ENCODE results near the gene PSD4. TPM values are rescaled to one million over a fixed set of nuclear protein-coding genes. Genes with fewer than 3 reads are reported as not detected.

Gene PSD4
- total RNA-seq, 1 experiment from 2014 or later, result 46.6 TPM

DNA sequence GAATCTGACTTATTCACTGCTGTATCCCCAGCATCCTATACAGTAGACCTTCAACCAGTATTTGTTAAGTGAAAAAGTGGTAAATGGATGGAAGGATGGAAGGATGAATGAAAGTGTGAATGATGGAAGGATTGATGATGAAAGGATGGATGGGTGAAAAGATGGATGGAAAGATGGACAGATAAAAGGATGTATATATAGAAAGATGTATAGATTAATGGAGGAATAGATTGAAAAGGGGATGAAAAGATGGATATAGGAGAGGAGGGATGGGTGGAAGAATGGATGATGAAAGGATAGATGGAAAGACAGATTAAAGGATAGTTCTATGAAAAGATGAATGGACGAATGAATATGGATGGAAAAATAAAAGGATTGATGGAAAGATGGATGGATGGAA, 50.0 kb downstream of the PSD4 start:
- Histone ChIP-seq H3K4me3 (ENCODE audit: low read length) (no peak overlapping the region), H3K9me2 (replicated peaks; ENCODE audit: low read length) (peaks cover 3% of the 10 kb centered on the region; the same call in 1 of the 2 replicates), H3K27me3 (ENCODE audit: low read length) (no peaks in the 10 kb centered on the region), H3K4me1 (ENCODE audit: insufficient read depth, low read length) (no peaks in the 10 kb centered on the region), H3K79me2 (ENCODE audit: low read length) (no peaks in the 10 kb centered on the region), H3K9ac (ENCODE audit: low read length) (no peak overlapping the region), H3K4me2 (ENCODE audit: low read length) (no peak overlapping the region), H3K36me3 (ENCODE audit: low read depth, low read length) (no peaks in the 10 kb centered on the region), H3K9me3 (ENCODE audit: low read length) (no peaks in the 10 kb centered on the region), H4K20me1 (ENCODE audit: low read length) (no peaks in the 10 kb centered on the region), H3F3A (ENCODE audit: low read length, unreplicated experiment) (no peaks in the 10 kb centered on the region), H2AFZ (ENCODE audit: low read length) (no peak overlapping the region), H3K27ac (ENCODE audit: low read length) (no peak overlapping the region)
- no peak for DNase-seq
- BruUV-seq (replicated peaks), result no TSS peak
- TF ChIP-seq EZH2 (IDR thresholded peaks at IDR 0.05; ENCODE audit: low read length, unreplicated experiment), result no peak
- no peak for TF ChIP-seq EZH2phosphoT487 (IDR thresholded peaks at IDR 0.05; ENCODE audit: borderline replicate concordance, low read length)
- TF ChIP-seq, protein P1, sequence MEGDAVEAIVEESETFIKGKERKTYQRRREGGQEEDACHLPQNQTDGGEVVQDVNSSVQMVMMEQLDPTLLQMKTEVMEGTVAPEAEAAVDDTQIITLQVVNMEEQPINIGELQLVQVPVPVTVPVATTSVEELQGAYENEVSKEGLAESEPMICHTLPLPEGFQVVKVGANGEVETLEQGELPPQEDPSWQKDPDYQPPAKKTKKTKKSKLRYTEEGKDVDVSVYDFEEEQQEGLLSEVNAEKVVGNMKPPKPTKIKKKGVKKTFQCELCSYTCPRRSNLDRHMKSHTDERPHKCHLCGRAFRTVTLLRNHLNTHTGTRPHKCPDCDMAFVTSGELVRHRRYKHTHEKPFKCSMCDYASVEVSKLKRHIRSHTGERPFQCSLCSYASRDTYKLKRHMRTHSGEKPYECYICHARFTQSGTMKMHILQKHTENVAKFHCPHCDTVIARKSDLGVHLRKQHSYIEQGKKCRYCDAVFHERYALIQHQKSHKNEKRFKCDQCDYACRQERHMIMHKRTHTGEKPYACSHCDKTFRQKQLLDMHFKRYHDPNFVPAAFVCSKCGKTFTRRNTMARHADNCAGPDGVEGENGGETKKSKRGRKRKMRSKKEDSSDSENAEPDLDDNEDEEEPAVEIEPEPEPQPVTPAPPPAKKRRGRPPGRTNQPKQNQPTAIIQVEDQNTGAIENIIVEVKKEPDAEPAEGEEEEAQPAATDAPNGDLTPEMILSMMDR (conservative IDR thresholded peaks at IDR 0.05; ENCODE audit: low read depth, low read length), result no peak
- POLR2A ChIA-PET (ENCODE audit: unreplicated experiment), result no interaction called here
- intact Hi-C loops (cut with micrococcal nuclease), result no loop called here
- CTCF ChIA-PET, result no interaction called here
- no peak for ATAC-seq

DNA sequence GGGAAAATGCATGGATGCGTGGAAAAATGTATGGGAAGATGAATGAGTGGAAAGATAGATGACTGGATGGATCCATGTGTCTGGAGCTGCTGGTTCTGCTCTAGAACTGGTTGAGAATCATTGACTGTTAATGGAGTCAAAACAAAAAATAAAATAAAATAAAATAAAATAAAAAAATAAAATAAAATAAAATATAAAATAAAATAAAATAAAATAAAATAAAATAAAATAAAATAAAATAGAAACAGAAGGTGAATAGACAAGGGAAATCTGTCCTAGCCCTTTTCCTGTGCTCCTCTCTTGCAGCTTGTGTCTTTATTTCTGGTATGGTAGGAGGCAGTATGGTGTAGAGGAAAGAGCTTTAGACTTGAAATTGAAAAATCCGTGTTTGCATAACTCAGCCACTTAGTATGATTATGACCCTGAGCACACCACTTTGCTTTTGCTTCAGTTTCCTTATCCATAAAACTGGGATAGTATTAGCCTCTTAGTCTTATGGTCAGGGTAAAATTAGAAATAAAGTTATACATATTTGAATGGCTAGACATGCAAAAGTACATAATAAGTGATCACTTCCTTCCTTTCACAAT, 51.0 kb downstream of the PSD4 start:
- POLR2A ChIA-PET (ENCODE audit: unreplicated experiment), result no interaction called here
- ATAC-seq, result no peak
- no peaks in the 10 kb centered on the region for H3K27me3 ChIP-seq (ENCODE audit: low read length)
- BruUV-seq (replicated peaks), result no TSS peak
- TF ChIP-seq, protein P1 (conservative IDR thresholded peaks at IDR 0.05; ENCODE audit: low read depth, low read length), result no peak
- TF ChIP-seq EZH2phosphoT487 (IDR thresholded peaks at IDR 0.05; ENCODE audit: borderline replicate concordance, low read length) (no peak), EZH2 (IDR thresholded peaks at IDR 0.05; ENCODE audit: low read length, unreplicated experiment) (no peak)
- no peak overlapping the region for H3K4me3 ChIP-seq (ENCODE audit: low read length)
- H3K36me3 ChIP-seq (ENCODE audit: low read depth, low read length), result no peaks in the 10 kb centered on the region
- H3K9me2 ChIP-seq (replicated peaks; ENCODE audit: low read length), result peaks cover 3% of the 10 kb centered on the region; the same call in 1 of the 2 replicates
- no peaks in the 10 kb centered on the region for H3K4me1 ChIP-seq (ENCODE audit: insufficient read depth, low read length)
- H3K4me2 ChIP-seq (ENCODE audit: low read length), result no peak overlapping the region
- H2AFZ ChIP-seq (ENCODE audit: low read length), result no peak overlapping the region
- H3K9ac ChIP-seq (ENCODE audit: low read length), result no peak overlapping the region
- DNase-seq, result no peak
- no peaks in the 10 kb centered on the region for H3F3A ChIP-seq (ENCODE audit: low read length, unreplicated experiment)
- H3K9me3 ChIP-seq (ENCODE audit: low read length), result no peaks in the 10 kb centered on the region
- intact Hi-C loops (cut with micrococcal nuclease), result no loop called here
- no peaks in the 10 kb centered on the region for H4K20me1 ChIP-seq (ENCODE audit: low read length)
- H3K79me2 ChIP-seq (ENCODE audit: low read length), result no peaks in the 10 kb centered on the region
- CTCF ChIA-PET, result no interaction called here
- no peak overlapping the region for H3K27ac ChIP-seq (ENCODE audit: low read length)

Measured in PC-3 (cell line).